ENCODE data around the gene CMTM4.
"Not testable (repeated sequence)": the region's sequence is repeated elsewhere in the genome, so short reads cannot be mapped to it uniquely, and the experiment has no call there.

Gene CMTM4

DNA sequence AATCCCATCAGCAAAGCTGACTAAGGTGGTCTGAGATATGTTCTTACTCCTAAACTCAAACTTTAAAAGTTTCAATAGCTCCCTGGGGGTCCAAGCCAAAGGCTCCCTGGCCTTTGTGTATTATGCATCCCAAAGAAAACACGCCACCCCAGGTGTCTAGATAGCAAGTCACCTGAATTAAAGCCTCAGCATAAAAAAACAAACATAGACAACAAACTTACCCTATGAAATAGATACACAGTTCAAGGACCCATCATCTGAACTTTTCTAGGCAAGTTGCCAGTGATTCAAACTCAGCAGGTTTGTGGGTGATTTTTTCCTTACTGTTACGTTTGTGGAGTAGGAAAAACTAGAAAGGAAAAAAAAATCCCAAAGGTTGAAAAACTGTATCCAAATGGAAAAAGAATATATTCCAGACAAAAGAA lies 79.5 kb downstream of the CMTM4 start:
- TF ChIP-seq POLR2A (IDR thresholded peaks at IDR 0.05; ENCODE audit: low read length) (no peak), GATA1 (IDR thresholded peaks at IDR 0.05; ENCODE audit: low read depth, low read length) (no peak)
- no peak for DNase-seq

DNA sequence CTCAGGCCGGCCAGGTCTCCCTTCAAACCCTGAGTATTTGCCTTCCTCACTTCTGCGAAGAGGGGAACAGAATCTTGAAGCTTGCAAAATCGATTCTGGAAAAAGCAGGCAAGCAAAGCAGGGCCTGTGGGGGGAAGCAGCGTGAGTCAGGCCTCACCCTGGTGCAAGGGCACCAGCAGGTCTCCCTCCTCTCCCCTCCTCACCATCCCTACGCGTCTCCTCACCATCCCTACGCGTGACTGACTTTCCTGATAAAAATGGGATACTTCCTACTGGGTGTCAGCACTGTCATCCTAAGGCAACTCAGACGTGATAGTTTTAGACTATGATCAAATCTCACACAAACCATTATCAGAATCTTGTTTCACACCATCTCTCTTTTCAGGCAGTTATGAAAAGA lies 80.0 kb downstream of the CMTM4 start:
- DNase-seq, result no peak

DNA sequence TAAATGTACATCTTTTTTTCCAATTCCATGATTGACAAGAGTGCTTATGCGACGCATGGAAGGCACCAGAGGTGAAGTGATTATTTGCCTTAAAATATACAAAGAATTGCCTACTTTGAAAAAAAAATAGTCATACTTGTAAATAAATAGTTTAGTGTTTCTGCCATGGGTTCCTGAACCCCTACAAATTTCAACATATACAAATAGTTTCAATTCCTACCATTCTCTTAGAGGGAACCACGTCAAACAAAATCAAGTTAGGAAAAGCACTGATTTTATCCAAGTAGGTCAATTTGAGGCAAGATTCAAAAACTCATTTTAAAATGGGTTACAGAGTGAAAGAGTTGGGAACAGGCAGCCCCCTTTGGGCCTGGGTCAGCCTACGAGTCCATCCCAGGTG lies 80.4 kb downstream of the CMTM4 start:
- DNase-seq, result no peak
- TF ChIP-seq POLR2A (IDR thresholded peaks at IDR 0.05; ENCODE audit: low read length) (no peak), GATA1 (IDR thresholded peaks at IDR 0.05; ENCODE audit: low read depth, low read length) (no peak)

More for the DNA sequence above, 80.0 kb downstream of the CMTM4 start:
- TF ChIP-seq POLR2A (IDR thresholded peaks at IDR 0.05; ENCODE audit: low read length), result no peak
- no peak for TF ChIP-seq GATA1 (IDR thresholded peaks at IDR 0.05; ENCODE audit: low read depth, low read length)

DNA sequence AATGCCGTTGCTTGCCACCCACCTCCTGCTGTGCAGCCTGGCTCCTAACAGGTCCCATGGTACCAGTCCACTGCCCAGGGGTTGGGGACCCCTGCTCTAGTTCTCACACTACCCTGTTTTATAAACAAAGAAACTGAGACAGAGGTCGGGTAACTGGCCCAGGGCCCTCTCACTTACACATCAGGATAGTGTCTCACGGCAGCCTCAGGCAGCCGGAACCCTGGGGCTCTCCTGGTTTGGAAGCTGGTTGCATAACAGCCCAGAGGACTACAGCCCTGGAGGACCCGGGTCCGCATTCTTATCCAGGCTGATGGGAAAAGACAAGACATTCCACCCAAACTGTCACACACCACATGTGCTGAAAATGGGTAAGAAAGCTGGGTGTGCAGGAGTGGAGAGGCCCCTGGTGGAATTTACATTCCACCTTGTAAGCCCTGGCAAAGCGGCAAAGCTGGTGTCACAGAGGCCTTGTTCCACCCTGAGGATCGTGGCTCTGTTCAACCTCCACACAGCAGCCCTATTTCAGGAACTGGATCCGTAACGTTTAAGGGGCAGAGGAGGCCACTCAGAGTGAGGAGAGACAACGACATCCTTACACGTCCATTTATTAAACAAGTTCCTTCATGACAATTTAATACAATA lies 82.3 kb downstream of the CMTM4 start:
- TF ChIP-seq POLR2A (IDR thresholded peaks at IDR 0.05; ENCODE audit: low read length), result no peak
- no peak for TF ChIP-seq GATA1 (IDR thresholded peaks at IDR 0.05; ENCODE audit: low read depth, low read length)
- no peak for DNase-seq

DNA sequence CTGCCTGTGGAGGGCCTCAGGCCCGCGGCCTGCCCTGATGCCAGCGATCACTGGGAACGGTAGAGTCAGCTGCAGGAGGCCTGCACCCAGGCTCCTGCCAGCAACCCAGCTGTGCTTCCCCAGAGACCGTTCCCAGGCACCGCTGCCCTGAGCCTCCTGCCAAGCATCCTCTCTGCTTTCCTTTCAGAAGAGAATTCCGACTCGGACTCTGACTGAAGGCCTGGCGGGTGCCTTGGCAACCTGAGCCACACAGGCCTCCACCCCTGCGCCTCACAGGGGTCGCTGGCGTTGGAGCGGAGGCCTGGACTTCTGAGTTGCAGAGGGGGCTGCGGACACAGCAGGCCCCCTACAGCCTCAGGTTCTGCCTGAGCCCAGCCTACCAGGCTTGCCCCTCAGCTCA lies 84.1 kb downstream of the CMTM4 start:
- no peak for DNase-seq
- TF ChIP-seq GATA1 (IDR thresholded peaks at IDR 0.05; ENCODE audit: low read depth, low read length), result no peak
- TF ChIP-seq POLR2A (IDR thresholded peaks at IDR 0.05; ENCODE audit: low read length), result no peak

DNA sequence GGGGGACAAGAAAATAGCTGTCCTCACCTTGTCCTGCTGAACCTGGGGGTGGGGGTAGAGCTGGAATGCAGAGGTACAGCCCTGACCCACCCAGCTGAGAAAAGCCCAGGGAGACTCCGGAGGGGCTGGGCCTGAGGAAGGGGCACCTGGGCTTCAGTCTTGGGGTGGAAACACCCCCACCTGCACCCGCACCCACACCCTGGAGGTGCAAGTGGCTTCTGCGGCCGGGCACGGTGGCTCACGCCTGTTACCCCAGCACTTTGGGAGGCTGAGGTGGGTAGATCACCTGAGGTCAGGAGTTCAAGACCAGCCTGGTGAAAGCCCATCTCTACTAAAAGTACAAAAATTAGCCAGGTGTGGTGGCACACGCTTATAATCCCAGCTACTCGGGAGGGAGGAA lies 84.6 kb downstream of the CMTM4 start:
- DNase-seq, result not testable (repeated sequence)

DNA sequence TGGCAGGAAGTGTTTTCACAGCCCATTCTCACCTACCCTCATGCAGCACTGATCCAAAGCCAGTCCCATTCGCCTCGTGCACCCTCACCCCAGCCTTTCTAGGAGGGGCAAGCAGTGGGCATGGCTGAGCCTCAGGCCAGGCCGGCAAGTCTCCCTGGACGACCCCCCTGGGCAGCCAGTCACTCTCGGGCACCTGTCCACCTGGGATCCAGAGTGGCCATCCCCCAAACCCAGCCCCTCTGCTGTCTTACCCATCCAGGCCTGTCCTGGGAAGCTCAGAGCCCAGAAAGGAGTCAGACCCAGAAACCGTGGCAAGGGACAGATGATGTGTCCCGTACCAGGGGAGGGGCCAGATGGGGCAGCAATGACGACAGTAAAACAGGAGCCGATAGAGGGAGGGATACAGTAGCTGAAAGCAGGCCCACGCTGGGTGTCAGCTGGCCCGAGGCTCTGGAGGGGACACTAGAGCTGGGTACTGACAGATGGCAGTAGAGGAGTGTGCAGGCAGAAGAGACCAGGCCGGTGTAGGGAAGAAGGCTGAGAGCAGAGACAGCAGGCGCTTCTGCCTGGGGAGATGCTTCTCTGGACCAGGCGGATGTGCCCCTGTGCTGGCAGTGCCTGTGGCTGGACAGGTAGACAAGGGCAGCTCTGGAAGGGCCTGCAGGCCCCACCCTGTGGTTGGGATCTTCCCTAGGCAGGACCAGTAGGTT lies 86.3 kb downstream of the CMTM4 start:
- TF ChIP-seq GATA1 (IDR thresholded peaks at IDR 0.05; ENCODE audit: low read depth, low read length) (no peak), POLR2A (IDR thresholded peaks at IDR 0.05; ENCODE audit: low read length) (no peak)

DNA sequence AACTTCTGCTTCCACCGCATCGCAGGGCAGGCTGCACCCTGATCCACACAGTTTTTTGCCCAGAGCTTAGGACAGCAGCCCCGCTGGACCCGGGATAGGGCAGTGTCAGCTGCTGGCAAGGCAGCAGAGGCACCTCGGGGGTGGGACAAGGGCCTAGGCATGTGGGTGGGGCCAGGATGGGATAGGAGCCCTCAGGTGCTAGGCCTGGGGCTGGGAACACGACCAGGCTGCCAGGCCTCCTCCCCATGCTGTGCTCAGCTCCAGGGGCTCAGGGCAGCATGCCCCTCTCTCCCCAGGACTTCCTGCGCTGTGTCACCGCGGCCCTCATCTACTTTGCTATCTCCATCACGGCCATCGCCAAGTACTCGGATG lies 87.4 kb downstream of the CMTM4 start:
- TF ChIP-seq POLR2A (IDR thresholded peaks at IDR 0.05; ENCODE audit: low read length), result no peak
- TF ChIP-seq GATA1 (IDR thresholded peaks at IDR 0.05; ENCODE audit: low read depth, low read length), result no peak
- no peak for DNase-seq

More for the DNA sequence above, 86.3 kb downstream of the CMTM4 start:
- DNase-seq, result no peak

DNA sequence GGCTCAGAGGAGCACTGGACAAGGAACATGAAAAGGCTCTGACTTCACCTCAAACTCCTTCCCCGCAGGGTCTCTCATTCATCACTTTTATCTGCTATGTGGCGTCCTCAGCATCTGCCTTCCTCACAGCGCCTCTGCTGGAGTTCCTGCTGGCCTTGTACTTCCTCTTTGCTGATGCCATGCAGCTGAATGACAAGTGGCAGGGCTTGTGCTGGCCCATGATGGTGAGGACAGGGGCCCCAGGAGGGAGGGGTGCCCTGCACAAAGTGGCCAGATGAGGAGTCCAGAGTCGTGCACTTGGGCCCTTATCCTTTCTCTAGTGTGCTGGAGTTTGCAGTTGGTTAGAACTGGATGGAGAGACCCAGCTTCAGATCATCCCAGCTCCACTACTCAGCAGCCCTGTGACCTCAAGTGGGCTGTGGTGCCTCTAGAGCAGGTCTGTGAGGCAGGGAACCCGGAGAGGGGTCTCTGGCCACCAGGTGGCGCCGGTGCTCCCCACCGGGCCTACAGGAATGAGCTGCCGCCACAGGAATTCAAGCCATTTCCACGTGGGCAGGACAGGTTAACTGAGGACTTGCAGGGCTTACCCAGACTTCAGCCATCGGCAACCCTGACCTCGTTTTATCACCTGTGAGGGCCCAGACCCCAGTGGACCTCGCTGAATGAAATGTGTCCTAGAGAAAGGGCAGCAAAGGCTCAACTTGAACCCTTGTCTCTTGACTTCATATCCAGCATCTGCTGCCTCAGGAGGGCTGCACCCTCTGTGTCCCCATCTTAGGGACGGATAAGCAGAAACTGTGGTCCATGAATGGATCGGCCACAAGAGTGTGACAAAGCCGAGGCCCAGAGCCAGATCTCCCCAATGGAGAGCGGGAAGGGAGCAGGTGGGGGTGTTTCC lies 88.1 kb downstream of the CMTM4 start:
- peak; percentile 69 to 83 for DNase-seq
- TF ChIP-seq GATA1 (IDR thresholded peaks at IDR 0.05; ENCODE audit: low read depth, low read length) (no peak), POLR2A (IDR thresholded peaks at IDR 0.05; ENCODE audit: low read length) (no peak)

DNA sequence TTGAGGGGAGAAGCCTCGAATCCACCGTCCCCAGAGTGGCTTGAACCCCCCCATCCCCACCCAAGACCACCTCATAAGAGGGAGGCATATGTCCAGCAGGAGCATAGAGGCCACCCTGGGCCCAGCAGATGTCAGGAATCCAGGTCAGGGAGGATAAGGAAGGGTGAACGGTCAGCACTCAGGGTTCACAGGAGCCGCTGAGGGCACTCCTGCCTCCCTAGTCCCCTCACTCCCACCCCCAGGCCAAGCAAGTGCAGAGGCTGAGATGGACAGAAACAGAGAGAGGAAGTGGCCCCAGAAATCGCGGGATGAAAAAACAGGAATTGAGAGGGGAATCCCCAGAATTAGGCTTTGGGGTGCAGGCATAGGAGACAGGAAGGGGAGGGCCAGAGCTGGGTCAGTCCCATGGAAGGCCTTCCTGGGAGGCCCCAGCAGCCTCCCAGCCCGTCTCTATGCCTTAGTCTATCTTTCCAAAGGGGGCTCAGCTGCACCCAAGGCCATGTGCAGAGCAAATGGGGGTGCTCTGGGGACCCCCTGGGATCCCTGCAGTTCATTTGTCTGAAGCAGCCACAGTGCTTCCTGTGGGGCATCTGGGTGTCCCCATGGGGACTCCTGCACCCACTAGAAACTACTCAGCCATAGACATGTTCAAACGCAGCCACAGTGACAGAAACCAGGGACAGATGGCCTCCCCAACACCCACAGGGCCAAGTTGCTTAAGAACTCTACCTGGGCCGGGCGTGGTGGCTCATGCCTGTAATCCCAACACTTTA lies 90.4 kb downstream of the CMTM4 start:
- TF ChIP-seq POLR2A (IDR thresholded peaks at IDR 0.05; ENCODE audit: low read length) (no peak), GATA1 (IDR thresholded peaks at IDR 0.05; ENCODE audit: low read depth, low read length) (no peak)
- no peak for DNase-seq

DNA sequence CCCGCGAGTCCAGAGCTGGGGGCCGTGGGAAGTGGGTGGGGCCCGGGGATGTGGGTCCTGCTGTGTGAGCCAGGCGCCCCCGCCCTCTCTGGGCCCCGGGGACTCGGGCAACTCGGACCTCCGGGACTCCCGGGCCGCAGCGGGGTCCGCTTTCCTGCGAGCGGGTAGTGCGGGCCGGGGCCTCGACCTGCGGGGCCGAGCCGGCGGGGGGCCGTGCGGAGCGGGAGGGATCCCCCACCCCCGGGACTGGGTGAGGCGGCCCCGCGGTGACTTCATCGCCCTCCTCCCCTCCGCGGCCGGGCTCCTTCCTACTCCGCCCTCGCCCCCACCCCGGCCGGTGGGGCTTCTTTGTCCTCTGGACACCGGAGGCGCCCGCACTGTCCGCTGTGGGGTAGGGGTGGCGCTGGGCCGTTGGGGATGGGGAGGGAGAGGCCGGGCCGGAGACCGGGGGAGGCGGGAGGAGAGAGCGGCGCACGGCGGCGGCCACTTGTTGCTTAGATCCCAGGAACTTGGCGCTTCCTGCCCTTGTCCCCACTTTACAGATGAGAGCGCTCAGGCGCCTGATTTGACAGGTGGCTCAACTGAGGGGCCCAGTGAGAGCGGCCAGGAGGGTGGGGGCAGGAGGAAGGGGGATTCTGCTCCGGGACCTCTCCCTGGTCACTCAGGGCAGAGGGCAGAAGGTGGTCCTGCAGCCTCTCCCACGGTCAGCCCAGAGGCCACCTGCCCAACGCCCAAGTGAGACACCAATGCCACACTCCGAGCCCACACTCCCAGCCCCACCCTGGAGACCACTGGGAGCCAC lies 91.2 kb downstream of the CMTM4 start:
- no peak for DNase-seq
- TF ChIP-seq GATA1 (IDR thresholded peaks at IDR 0.05; ENCODE audit: low read depth, low read length) (no peak), POLR2A (IDR thresholded peaks at IDR 0.05; ENCODE audit: low read length) (no peak)

DNA sequence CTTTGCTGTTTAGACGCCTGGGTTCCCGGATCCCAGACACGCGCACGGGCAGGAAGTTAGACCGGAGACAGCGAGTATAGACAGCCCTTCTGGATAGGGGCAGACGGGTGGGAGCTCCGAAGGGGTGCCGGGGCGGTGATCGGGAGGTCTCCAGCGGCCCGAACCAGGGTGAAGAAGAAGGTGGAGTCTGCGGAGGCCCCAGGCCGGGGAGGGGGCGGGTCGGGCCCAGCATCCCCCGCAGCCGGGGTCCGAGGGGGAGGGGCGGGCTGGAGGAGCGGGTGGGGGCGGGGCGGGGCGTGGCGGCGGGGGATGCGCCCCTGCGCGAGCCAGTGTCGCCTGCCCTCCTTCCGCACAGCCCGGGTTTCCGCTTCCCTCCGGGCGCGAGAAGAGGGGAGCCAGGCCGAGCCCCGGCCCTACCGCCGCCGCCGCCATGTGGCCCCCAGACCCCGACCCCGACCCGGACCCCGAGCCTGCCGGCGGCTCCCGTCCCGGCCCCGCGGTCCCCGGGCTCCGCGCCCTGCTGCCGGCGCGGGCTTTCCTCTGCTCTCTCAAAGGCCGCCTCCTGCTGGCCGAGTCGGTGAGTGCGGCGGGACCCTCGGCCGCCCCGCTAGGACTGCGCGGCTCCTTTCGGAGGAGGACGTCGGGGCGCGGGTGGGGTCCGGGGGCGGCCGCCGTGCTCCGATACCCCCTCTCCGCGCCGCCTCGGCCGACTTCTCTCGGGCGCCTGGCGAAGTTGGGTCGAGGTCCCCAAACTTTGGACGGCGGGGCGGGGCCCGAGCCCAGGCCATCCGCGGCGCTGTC lies 92.0 kb downstream of the CMTM4 start, which contains the start of gene CMTM3:
Gene CMTM3, plus strand, starts transcription at position 329 of the 801 bp plus-strand sequence. Its CDS starts 102 bp downstream, at position 431.
- TF ChIP-seq POLR2A (IDR thresholded peaks at IDR 0.05; ENCODE audit: low read length), result no peak
- TF ChIP-seq GATA1 (IDR thresholded peaks at IDR 0.05; ENCODE audit: low read depth, low read length), result no peak

More for the DNA sequence above, 92.0 kb downstream of the CMTM4 start, which contains the start of gene CMTM3:
- DNase-seq, result peak; percentile 53 to 61

Measured in erythroblast (primary cell).